H1 (cell line): ENCODE results near the gene NKX2-4. TPM values are rescaled to one million over a fixed set of nuclear protein-coding genes. Genes with fewer than 3 reads are reported as not detected.
A peak's percentile ranks its signal among the peaks of the same experiment; 100 is the strongest.

Experiments
- CTCF ChIA-PET: fragments of 300-600 bp; sonication (Branson Sonifier 250); formaldehyde crosslinking; loops from one replicate; lab custom pipeline; 2021; ENCODE audit not compliant: partially characterized antibody; lab: Charles Lee
- POLR2A ChIA-PET: fragments of 300-600 bp; sonication (Branson Sonifier 250); formaldehyde crosslinking; loops from one replicate; lab custom pipeline; 2021; ENCODE audit warnings: inconsistent platforms; ENCODE audit not compliant: partially characterized antibody; lab: Charles Lee
- DNase-seq, 2 experiments: peaks; one replicate each; pipeline versions ENCODE4 v3.0.0 to v3.0.0-alpha.2; 2010 to 2022; ENCODE audit warnings: low spot score in 2 of 2, low read depth in 1 of 2, mixed read lengths in 1 of 2
- FAIRE-seq: peaks from 2 replicates; lab custom pipeline; 2011; peaks lifted over from hg19 to GRCh38; lab: Jason Lieb, UNC
- H2AFZ ChIP-seq: 2 replicates; pipeline ENCODE4 v1.8.1; 2012; ENCODE audit warnings: low read length, inconsistent platforms
- H2AK5ac ChIP-seq: 2 replicates; pipeline ENCODE4 v1.6.1; 2013; ENCODE audit warnings: low read depth, low read length
- H2BK120ac ChIP-seq: replicated peaks from 2 replicates; pipeline ENCODE3; 2013; ENCODE audit warnings: low read depth, low read length, inconsistent platforms
- H2BK12ac ChIP-seq: 2 replicates; pipeline ENCODE4 v1.6.1; 2013; ENCODE audit warnings: low read depth, low read length
- H2BK15ac ChIP-seq: 2 replicates; pipeline ENCODE4 v1.6.1; 2013; ENCODE audit warnings: low read length
- H2BK20ac ChIP-seq: 2 replicates; pipeline ENCODE4 v1.6.1; 2013; ENCODE audit warnings: low read length
- H2BK5ac ChIP-seq: 2 replicates; pipeline ENCODE4 v1.6.1; 2013; ENCODE audit warnings: low read depth, low read length
- H3K14ac ChIP-seq: 2 replicates; pipeline ENCODE4 v1.6.1; 2013; ENCODE audit warnings: inconsistent platforms; ENCODE audit not compliant: insufficient read length
- H3K18ac ChIP-seq: 2 replicates; pipeline ENCODE4 v1.6.1; 2013; ENCODE audit warnings: low read length; ENCODE audit errors: extremely low read depth
- H3K23ac ChIP-seq: 2 replicates; pipeline ENCODE4 v1.6.1; 2013; ENCODE audit warnings: inconsistent platforms; ENCODE audit not compliant: insufficient read length
- H3K23me2 ChIP-seq: 2 replicates; pipeline ENCODE4 v1.6.1; 2013; ENCODE audit warnings: low read depth, low read length
- H3K27ac ChIP-seq: 2 replicates; pipeline ENCODE4 v1.6.1; 2011; ENCODE audit warnings: low read depth, low read length, inconsistent platforms
- H3K27me3 ChIP-seq, 4 experiments: replicated peaks in 1 of 4; 1 replicate in 1 of 4; 2 replicates in 3 of 4; pipeline versions ENCODE4 v1.6.1 to v1.8.1; 2011 to 2013; ENCODE audit warnings: low read length in 3 of 4, mild to moderate bottlenecking in 3 of 4, inconsistent platforms in 2 of 4, mixed read lengths in 2 of 4, moderate library complexity in 1 of 4; ENCODE audit not compliant: control insufficient read depth in 3 of 4, insufficient read depth in 3 of 4; ENCODE audit errors: extremely low read depth in 1 of 4
- H3K36me3 ChIP-seq, 4 experiments: 2 replicates each; pipeline versions ENCODE4 v1.6.1 to v1.8.1; 2011 to 2013; ENCODE audit warnings: mild to moderate bottlenecking in 4 of 4, low read length in 3 of 4, moderate library complexity in 2 of 4, control low read depth in 1 of 4, inconsistent platforms in 1 of 4; ENCODE audit not compliant: insufficient read depth in 4 of 4, control insufficient read depth in 2 of 4
- H3K4ac ChIP-seq: replicated peaks from 2 replicates; pipeline ENCODE3; 2013; ENCODE audit warnings: low read length, low read depth, mixed read lengths, inconsistent platforms; ENCODE audit not compliant: insufficient read length
- H3K4me1 ChIP-seq, 4 experiments: replicated peaks in 1 of 4; 1 replicate in 1 of 4; 2 replicates in 3 of 4; pipeline versions ENCODE4 v1.6.1 to v1.8.1; 2011 to 2013; ENCODE audit warnings: low read length in 3 of 4, inconsistent platforms in 2 of 4, mixed read lengths in 1 of 4; ENCODE audit not compliant: insufficient read depth in 4 of 4, control insufficient read depth in 3 of 4
- H3K4me2 ChIP-seq, 2 experiments: 2 replicates each; pipeline versions ENCODE4 v1.6.1 to v1.8.1; 2011 to 2013; ENCODE audit warnings: low read depth in 2 of 2, low read length in 2 of 2, control low read depth in 1 of 2, inconsistent platforms in 1 of 2, mild to moderate bottlenecking in 1 of 2; ENCODE audit not compliant: insufficient read depth in 1 of 2
- H3K4me3 ChIP-seq, 4 experiments: fragments of 200-600, 300-600 bp in 1 of 4; sonication (generic), shearing (Covaris generic), sonication (Bioruptor Twin) in 1 of 4; 2 replicates each; pipeline versions ENCODE4 v1.5.1 to v1.8.1; 2011 to 2016; ENCODE audit warnings: low read length in 4 of 4, low read depth in 3 of 4, control low read depth in 2 of 4, inconsistent platforms in 2 of 4, mild to moderate bottlenecking in 2 of 4, mixed read lengths in 1 of 4, moderate library complexity in 1 of 4; ENCODE audit not compliant: insufficient read depth in 2 of 4; ENCODE audit errors: extremely low read depth in 1 of 4
- H3K56ac ChIP-seq: replicated peaks from 2 replicates; pipeline ENCODE3; 2013; ENCODE audit warnings: low read depth, mild to moderate bottlenecking, mixed read lengths, low read length, inconsistent platforms; ENCODE audit not compliant: insufficient read length
- H3K79me1 ChIP-seq: 2 replicates; pipeline ENCODE4 v1.6.1; 2013; ENCODE audit warnings: low read depth, low read length, control low read depth
- H3K79me2 ChIP-seq, 2 experiments: 2 replicates each; pipeline versions ENCODE4 v1.6.1 to v1.8.1; 2012 to 2013; ENCODE audit warnings: low read length in 2 of 2, mild to moderate bottlenecking in 2 of 2, inconsistent platforms in 1 of 2; ENCODE audit not compliant: insufficient read depth in 2 of 2, control insufficient read depth in 1 of 2
- H3K9ac ChIP-seq, 4 experiments: replicated peaks in 1 of 4; 1 replicate in 1 of 4; 2 replicates in 3 of 4; pipeline versions ENCODE4 v1.6.1 to v1.8.1; 2011 to 2013; ENCODE audit warnings: low read depth in 3 of 4, low read length in 3 of 4, control low read depth in 2 of 4, mild to moderate bottlenecking in 2 of 4, moderate library complexity in 2 of 4, inconsistent platforms in 1 of 4; ENCODE audit errors: extremely low read depth in 1 of 4
- H3K9me3 ChIP-seq, 2 experiments: 2 replicates each; pipeline versions ENCODE4 v1.6.1 to v1.8.1; 2012 to 2013; ENCODE audit warnings: mild to moderate bottlenecking in 2 of 2, moderate library complexity in 2 of 2, control low read depth in 1 of 2, inconsistent platforms in 1 of 2, low read depth in 1 of 2, low read length in 1 of 2, mixed read lengths in 1 of 2; ENCODE audit not compliant: insufficient read depth in 2 of 2
- H4K20me1 ChIP-seq, 2 experiments: replicated peaks in 1 of 2; 2 replicates each; pipeline versions ENCODE3 to v1.8.1; 2011 to 2013; ENCODE audit warnings: inconsistent platforms in 2 of 2, low read length in 2 of 2, mild to moderate bottlenecking in 1 of 2; ENCODE audit not compliant: insufficient read depth in 2 of 2, control insufficient read depth in 1 of 2
- H4K5ac ChIP-seq: 2 replicates; pipeline ENCODE4 v1.6.1; 2013; ENCODE audit warnings: low read length, low read depth, mixed read lengths, inconsistent platforms; ENCODE audit not compliant: insufficient read length
- H4K8ac ChIP-seq: 2 replicates; pipeline ENCODE4 v1.8.0; 2013; ENCODE audit warnings: mild to moderate bottlenecking, moderate library complexity, low read length, inconsistent platforms; ENCODE audit not compliant: insufficient read depth; ENCODE audit errors: extremely low read depth
- H4K91ac ChIP-seq: replicated peaks from 2 replicates; pipeline ENCODE3; 2013; ENCODE audit warnings: low read length, mixed read lengths, inconsistent platforms; ENCODE audit not compliant: insufficient read length
- ASH2L ChIP-seq: fragments of 200-600, 300-600 bp; sonication (generic); IDR thresholded peaks from one replicate; pipeline ENCODE4 v1.7.1; 2017; ENCODE audit warnings: low read length
- ATF3 ChIP-seq: IDR thresholded peaks from 2 replicates; pipeline ENCODE4 v1.6.1; 2011; ENCODE audit warnings: low read depth, mild to moderate bottlenecking, low read length; ENCODE audit not compliant: insufficient read depth
- E2F6 ChIP-seq: IDR thresholded peaks from 2 replicates; pipeline ENCODE4 v1.6.1; 2012; ENCODE audit warnings: inconsistent platforms
- EZH2 ChIP-seq: fragments of 200-600 bp; sonication (generic); IDR thresholded peaks from 2 replicates; pipeline ENCODE4 v1.7.1; 2012; ENCODE audit warnings: low read depth, mild to moderate bottlenecking, moderate library complexity, low read length, inconsistent platforms; ENCODE audit not compliant: severe bottlenecking
- GABPA ChIP-seq: IDR thresholded peaks from 2 replicates; pipeline ENCODE4 v1.6.1; 2011; ENCODE audit warnings: mild to moderate bottlenecking, low read length, moderate library complexity, borderline replicate concordance; ENCODE audit not compliant: insufficient read depth
- KDM1A ChIP-seq: fragments of 200-600, 300-600 bp; sonication (generic); IDR thresholded peaks from 2 replicates; pipeline ENCODE4 v1.7.1; 2016; ENCODE audit warnings: mild to moderate bottlenecking, low read length, borderline replicate concordance
- KDM4A ChIP-seq: IDR thresholded peaks from one replicate; pipeline ENCODE4 v1.7.1; 2012; ENCODE audit warnings: low read depth, mild to moderate bottlenecking, moderate library complexity, low read length, inconsistent platforms; ENCODE audit not compliant: severe bottlenecking
- MAFK ChIP-seq: IDR thresholded peaks from 2 replicates; pipeline ENCODE4 v1.6.1; 2012; ENCODE audit warnings: low read depth, mild to moderate bottlenecking, improper control_type of control experiment, low read length
- SUZ12 ChIP-seq: fragments of 200-600 bp; sonication (generic); IDR thresholded peaks from 2 replicates; pipeline ENCODE4 v1.6.1; 2012; ENCODE audit warnings: mild to moderate bottlenecking, inconsistent platforms, low read length, moderate library complexity, mixed read lengths
- WGBS, 2 experiments: shearing (Covaris generic) in 1 of 2; methylation state at CpG; one replicate each; pipeline versions ENCODE4 v1.1.6 to v1.1.7; 2013 to 2015; ENCODE audit warnings: low lambda C conversion rate in 2 of 2, mixed read lengths in 2 of 2, inconsistent platforms in 1 of 2, low coverage in 1 of 2, missing lambda C conversion rate in 1 of 2; ENCODE audit not compliant: insufficient replicate concordance in 2 of 2, insufficient coverage in 1 of 2, insufficient read length in 1 of 2; ENCODE audit errors: extremely low coverage in 1 of 2, missing lambda C conversion rate in 1 of 2; 5-methylcytosine and 5-hydroxymethylcytosine counted together
- polyA plus RNA-seq, 7 experiments: library from polyadenylated mRNA; depleted of rRNA in 3 of 7; stranded (reverse) in 5 of 7; unstranded in 2 of 7; fragments of >200 nt in 5 of 7; fragments of 200-250 nt in 2 of 7; gene quantifications; 1 replicate in 5 of 7; 2 replicates in 1 of 7; 4 replicates in 1 of 7; pipeline versions ENCODE4 v1.2.1 to v1.2.3, GENCODE V29; 2011 to 2013; ENCODE audit warnings: missing spikeins in 2 of 7, mixed read lengths in 2 of 7
- total RNA-seq: library from RNA; stranded (reverse); fragmentation: NEBNext Ultra II Directional; extraction: Animal tissue kit (Norgen Biotek cat#: 25700); gene quantifications from 2 replicates; pipeline ENCODE4 v1.2.1, GENCODE V29; 2021

The NKX2-4 gene
- total and polyA plus RNA-seq, 2 of the 8 experiments (the other 6 are each of a cell fraction or from before 2014, with no cell fraction given): 0.12 to 0.37 TPM

GRCh38 chr20:21391185-21391971 lies 5.9 kb downstream of the NKX2-4 start:
- no peak overlapping the region for H2BK15ac ChIP-seq
- peak overlapping the region; percentile 19 to 60 (median 28) for H3K4me3 ChIP-seq
- H2AK5ac ChIP-seq: no peak overlapping the region
- peak; percentile 76 for FAIRE-seq
- peak in 1 of 2 experiments; percentile 70 for DNase-seq
- peaks cover 0 to 13% (median 6%) of the 10 kb centered on the region in 4 experiments; a peak in 5 of 8 replicates for H3K36me3 ChIP-seq
- no peak overlapping the region for H3K18ac ChIP-seq
- H2BK20ac ChIP-seq: no peak overlapping the region
- 5% methylated on average over 51 of the region's 61 CpGs; no CpG with 5 or more reads in 1 of the 2 experiments for WGBS, 2 experiments
- peaks cover 0 to 7% of the 10 kb centered on the region in 2 experiments for H4K20me1 ChIP-seq
- no peak overlapping the region for H3K9ac ChIP-seq
- H3K4me1 ChIP-seq: no peaks in the 10 kb centered on the region
- no peak overlapping the region for H3K23ac ChIP-seq
- ChIA-PET CTCF (interaction anchor here (0.7 to 3.3 kb wide), 7 partner anchors 100 to 527 kb away, joined by 3 to 17 read pairs (median 5); no protein-coding TSS in a partner anchor), POLR2A (interaction anchor here (0.5 to 1.6 kb wide), 6 partner anchors 29 to 527 kb away, joined by 3 to 6 read pairs (median 4); partner anchors contain the start of gene XRN2)
- no peak overlapping the region for H3K27ac ChIP-seq
- H2AFZ ChIP-seq: 0 out of 2 replicates have a peak overlapping the region, but pooled peaks have one; percentile 35
- peaks cover 31 to 55% (median 45%) of the 10 kb centered on the region in 4 experiments for H3K27me3 ChIP-seq
- no peak overlapping the region for H2BK120ac ChIP-seq
- no peak overlapping the region for H3K14ac ChIP-seq
- no peaks in the 10 kb centered on the region for H3K79me2 ChIP-seq
- H3K23me2 ChIP-seq: peaks cover 3% of the 10 kb centered on the region; the same call in 1 of the 2 replicates
- no peak overlapping the region for H4K5ac ChIP-seq
- no peak overlapping the region for H3K4ac ChIP-seq
- peaks cover 0 to 2% of the 10 kb centered on the region in 2 experiments; a peak in 1 of 4 replicates for H3K9me3 ChIP-seq
- H2BK5ac ChIP-seq: no peak overlapping the region
- no peak overlapping the region for H4K91ac ChIP-seq
- peak overlapping the region; percentile 73 to 91 for H3K4me2 ChIP-seq
- H3K79me1 ChIP-seq: no peaks in the 10 kb centered on the region
- no peak overlapping the region for H2BK12ac ChIP-seq
- H3K56ac ChIP-seq: no peak overlapping the region
- no peak overlapping the region for H4K8ac ChIP-seq
- TF ChIP-seq GABPA (0 out of 2 replicates have a peak, but pooled peaks have one; percentile 16), MAFK (no peak), KDM1A (no peak), ATF3 (no peak), SUZ12 (peak; percentile 85; the same call in 1 of the 2 replicates), EZH2 (peak; percentile 82), KDM4A (peak; percentile 60), ASH2L (peak; percentile 37), E2F6 (peak; percentile 34)
